22Rv1 (cell line): Measurements from ENCODE around the gene CNTN4.

ENCODE experiments used
- CTCF ChIP-seq: fragments of 450-650 bp; IDR thresholded peaks from 2 replicates; pipeline ENCODE4 v1.5.1; 2017; ENCODE audit warnings: mild to moderate bottlenecking
- ZFX ChIP-seq: fragments of 450-650 bp; IDR thresholded peaks from 2 replicates; pipeline ENCODE4 v1.6.1; 2017; ENCODE audit warnings: antibody characterized with exemption, borderline replicate concordance

GRCh38 chr3:2071531-2071930 is 27.1 kb upstream of the CNTN4 start:
- TF ChIP-seq CTCF (no peak), ZFX (no peak)
